HEK293 (cell line): ENCODE measurements around the gene KLHL40.

Experiments used
- CTCF ChIA-PET: fragments of 350-600 bp; formaldehyde crosslinking; extraction: SDS; loops from one replicate; lab custom pipeline; 2021; ENCODE audit warnings: antibody characterized with exemption; lab: Yijun Ruan, JAX
- POLR2A ChIA-PET: fragments of 300-600 bp; formaldehyde crosslinking; extraction: SDS; loops from one replicate; lab custom pipeline; 2020; ENCODE audit warnings: antibody characterized with exemption, inconsistent platforms; lab: Yijun Ruan, JAX
- H3K27ac ChIP-seq: fragments of 200-500 bp; sonication (Bioruptor generic); 2 replicates; pipeline ENCODE4 v1.5.1; 2014; ENCODE audit warnings: low read depth, low read length, control low read depth, inconsistent platforms; ENCODE audit errors: extremely low read depth
- H3K36me3 ChIP-seq, 2 experiments: fragments of 200-500 bp in 1 of 2; sonication (Bioruptor generic) in 1 of 2; 1 replicate in 1 of 2; 2 replicates in 1 of 2; pipeline ENCODE4 v1.5.1; 2014 to 2017; ENCODE audit warnings: inconsistent platforms in 2 of 2, low read length in 2 of 2; ENCODE audit not compliant: control insufficient read depth in 2 of 2, insufficient read depth in 1 of 2
- H3K4me1 ChIP-seq: fragments of 200-500 bp; sonication (Bioruptor generic); 2 replicates; pipeline ENCODE4 v1.5.1; 2014; ENCODE audit warnings: mild to moderate bottlenecking, low read length, inconsistent platforms; ENCODE audit not compliant: control insufficient read depth, insufficient read depth
- H3K4me3 ChIP-seq: 2 replicates; pipeline ENCODE4 v1.5.1; 2011; ENCODE audit warnings: low read depth, mild to moderate bottlenecking, control low read depth, low read length, moderate library complexity
- H3K9me3 ChIP-seq: fragments of 200-500 bp; sonication (Bioruptor generic); 2 replicates; pipeline ENCODE4 v1.5.1; 2014; ENCODE audit warnings: low read depth, low read length, inconsistent platforms; ENCODE audit not compliant: control insufficient read depth, insufficient read depth
- EGR2 ChIP-seq: fragments of 450-650 bp; formaldehyde crosslinking; IDR thresholded peaks from 2 replicates; pipeline ENCODE4 v1.5.1; 2016; ENCODE audit warnings: low read depth, missing biosample characterization, missing genetic modification characterization
- GLI2 ChIP-seq: fragments of 450-650 bp; formaldehyde crosslinking; IDR thresholded peaks from 2 replicates; pipeline ENCODE4; 2017; ENCODE audit warnings: missing biosample characterization, missing genetic modification characterization, low read depth, borderline replicate concordance
- GLIS2 ChIP-seq: fragments of 450-650 bp; formaldehyde crosslinking; IDR thresholded peaks from 2 replicates; pipeline ENCODE4 v1.5.1; 2016; ENCODE audit warnings: missing biosample characterization, missing genetic modification characterization
- KLF10 ChIP-seq: fragments of 450-650 bp; IDR thresholded peaks from 2 replicates; pipeline ENCODE4 v1.5.1; 2018; ENCODE audit warnings: missing biosample characterization, mild to moderate bottlenecking, missing genetic modification characterization
- MZF1 ChIP-seq: fragments of 450-650 bp; formaldehyde crosslinking; IDR thresholded peaks from 2 replicates; pipeline ENCODE4 v1.5.1; 2017; ENCODE audit warnings: missing biosample characterization, missing genetic modification characterization, borderline replicate concordance
- OVOL3 ChIP-seq: fragments of 450-650 bp; formaldehyde crosslinking; IDR thresholded peaks from 2 replicates; pipeline ENCODE4 v1.5.1; 2016; ENCODE audit warnings: missing biosample characterization, missing genetic modification characterization
- TRIM28 ChIP-seq: IDR thresholded peaks from 2 replicates; pipeline ENCODE4 v1.6.1; 2011; ENCODE audit warnings: low read length, control low read depth, borderline replicate concordance
- ZBTB20 ChIP-seq: fragments of 450-650 bp; formaldehyde crosslinking; IDR thresholded peaks from 2 replicates; pipeline ENCODE4 v1.5.1; 2016; ENCODE audit warnings: missing biosample characterization, missing genetic modification characterization
- ZNF114 ChIP-seq: fragments of 450-650 bp; formaldehyde crosslinking; IDR thresholded peaks from 2 replicates; pipeline ENCODE4 v1.5.0; 2017; ENCODE audit warnings: missing biosample characterization, missing genetic modification characterization
- ZNF175 ChIP-seq: fragments of 450-650 bp; formaldehyde crosslinking; IDR thresholded peaks from 2 replicates; pipeline ENCODE4 v1.5.1; 2016; ENCODE audit warnings: missing biosample characterization, missing genetic modification characterization
- ZNF214 ChIP-seq: fragments of 450-650 bp; formaldehyde crosslinking; IDR thresholded peaks from 2 replicates; pipeline ENCODE4 v1.5.1; 2017; ENCODE audit warnings: missing biosample characterization, mild to moderate bottlenecking, missing genetic modification characterization, borderline replicate concordance
- ZNF23 ChIP-seq: fragments of 450-650 bp; formaldehyde crosslinking; IDR thresholded peaks from 2 replicates; pipeline ENCODE4 v1.5.1; 2016; ENCODE audit warnings: missing biosample characterization, missing genetic modification characterization, borderline replicate concordance
- ZNF274 ChIP-seq, 2 experiments: fragments of 200-500 bp in 1 of 2; fragments of 450-650 bp in 1 of 2; sonication (Bioruptor generic) in 1 of 2; formaldehyde crosslinking in 1 of 2; IDR thresholded peaks; 2 replicates each; pipeline versions ENCODE4 v1.5.1 to v1.6.1; 2014 to 2016; ENCODE audit warnings: borderline replicate concordance in 1 of 2, inconsistent platforms in 1 of 2, low read length in 1 of 2, missing biosample characterization in 1 of 2, missing genetic modification characterization in 1 of 2
- ZNF302 ChIP-seq: fragments of 450-650 bp; formaldehyde crosslinking; IDR thresholded peaks from 2 replicates; pipeline ENCODE4 v1.5.1; 2016; ENCODE audit warnings: missing biosample characterization, missing genetic modification characterization, low read depth
- ZNF426 ChIP-seq: fragments of 450-650 bp; formaldehyde crosslinking; IDR thresholded peaks from 2 replicates; pipeline ENCODE4 v1.5.1; 2017; ENCODE audit warnings: missing biosample characterization, missing genetic modification characterization, mild to moderate bottlenecking, inconsistent platforms, moderate library complexity
- ZNF433 ChIP-seq: fragments of 450-650 bp; formaldehyde crosslinking; IDR thresholded peaks from 2 replicates; pipeline ENCODE4 v1.5.1; 2016; ENCODE audit warnings: missing biosample characterization, missing genetic modification characterization, low read depth
- ZNF521 ChIP-seq: fragments of 450-650 bp; formaldehyde crosslinking; IDR thresholded peaks from 2 replicates; pipeline ENCODE4 v1.5.1; 2017; ENCODE audit warnings: missing biosample characterization, mild to moderate bottlenecking, missing genetic modification characterization
- ZNF530 ChIP-seq: fragments of 450-650 bp; formaldehyde crosslinking; IDR thresholded peaks from 2 replicates; pipeline ENCODE4 v1.5.1; 2016; ENCODE audit warnings: low read depth, missing biosample characterization, missing genetic modification characterization
- ZNF670 ChIP-seq: fragments of 450-650 bp; formaldehyde crosslinking; IDR thresholded peaks from 2 replicates; pipeline ENCODE4 v1.5.1; 2016; ENCODE audit warnings: missing biosample characterization, missing genetic modification characterization, low read depth
- ZNF777 ChIP-seq: fragments of 450-650 bp; formaldehyde crosslinking; IDR thresholded peaks from 2 replicates; pipeline ENCODE4 v1.5.1; 2017; ENCODE audit warnings: missing biosample characterization, missing genetic modification characterization, borderline replicate concordance
- TF ChIP-seq, protein P1 (sequence below): fragments of 450-650 bp; formaldehyde crosslinking; IDR thresholded peaks from 2 replicates; pipeline ENCODE4; 2016; ENCODE audit warnings: missing biosample characterization, missing genetic modification characterization
- TF ChIP-seq, protein P2 (sequence below): fragments of 450-650 bp; formaldehyde crosslinking; IDR thresholded peaks from 2 replicates; pipeline ENCODE4 v1.5.1; 2016; ENCODE audit warnings: missing biosample characterization, missing genetic modification characterization, borderline replicate concordance
- TF ChIP-seq, protein P3 (sequence below): sonication (generic); formaldehyde crosslinking; IDR thresholded peaks from 2 replicates; pipeline ENCODE4 v1.8.1; 2022; ENCODE audit warnings: mild to moderate bottlenecking, moderate library complexity, missing genetic modification reagents

KLHL40 gene

DNA sequence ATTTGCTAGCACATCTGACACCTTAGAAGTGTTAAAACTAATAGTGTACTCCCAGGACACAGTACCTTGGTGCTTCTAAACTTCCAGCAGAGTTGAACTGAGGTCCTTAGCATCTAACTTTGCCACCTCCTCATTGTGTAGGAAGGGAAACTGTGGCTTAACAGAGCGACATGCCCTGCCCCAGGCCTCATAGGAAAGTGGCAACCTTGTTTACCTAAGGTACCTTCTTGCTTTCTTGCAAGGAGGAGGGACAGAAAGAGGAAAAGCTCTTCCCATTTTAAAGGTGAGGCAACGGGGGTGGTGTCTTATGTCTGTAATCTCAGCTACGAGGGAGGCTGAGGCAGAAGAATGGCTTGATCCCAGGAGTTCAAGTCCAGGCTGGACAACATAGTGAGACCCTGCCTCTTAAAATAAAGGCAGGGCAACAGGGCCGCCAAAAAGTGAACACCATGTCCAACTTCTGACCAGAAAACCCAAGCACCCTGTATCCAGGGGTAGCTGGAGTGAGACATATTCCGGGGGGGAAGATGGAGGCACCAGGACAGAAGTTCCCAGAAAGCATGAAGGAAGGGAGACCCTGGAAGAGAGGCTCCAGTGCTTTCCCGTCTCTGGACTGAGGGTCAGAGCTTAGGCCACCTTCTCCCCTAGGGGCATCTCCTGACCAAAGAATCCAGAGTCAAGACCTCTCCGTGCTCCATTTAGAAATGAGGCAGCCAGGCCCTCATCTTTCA, 540 bp upstream of the KLHL40 start (continued):
- TF ChIP-seq ZNF521 (no peak), ZNF23 (no peak), MZF1 (tag by site-specific recombination) (no peak)

DNA sequence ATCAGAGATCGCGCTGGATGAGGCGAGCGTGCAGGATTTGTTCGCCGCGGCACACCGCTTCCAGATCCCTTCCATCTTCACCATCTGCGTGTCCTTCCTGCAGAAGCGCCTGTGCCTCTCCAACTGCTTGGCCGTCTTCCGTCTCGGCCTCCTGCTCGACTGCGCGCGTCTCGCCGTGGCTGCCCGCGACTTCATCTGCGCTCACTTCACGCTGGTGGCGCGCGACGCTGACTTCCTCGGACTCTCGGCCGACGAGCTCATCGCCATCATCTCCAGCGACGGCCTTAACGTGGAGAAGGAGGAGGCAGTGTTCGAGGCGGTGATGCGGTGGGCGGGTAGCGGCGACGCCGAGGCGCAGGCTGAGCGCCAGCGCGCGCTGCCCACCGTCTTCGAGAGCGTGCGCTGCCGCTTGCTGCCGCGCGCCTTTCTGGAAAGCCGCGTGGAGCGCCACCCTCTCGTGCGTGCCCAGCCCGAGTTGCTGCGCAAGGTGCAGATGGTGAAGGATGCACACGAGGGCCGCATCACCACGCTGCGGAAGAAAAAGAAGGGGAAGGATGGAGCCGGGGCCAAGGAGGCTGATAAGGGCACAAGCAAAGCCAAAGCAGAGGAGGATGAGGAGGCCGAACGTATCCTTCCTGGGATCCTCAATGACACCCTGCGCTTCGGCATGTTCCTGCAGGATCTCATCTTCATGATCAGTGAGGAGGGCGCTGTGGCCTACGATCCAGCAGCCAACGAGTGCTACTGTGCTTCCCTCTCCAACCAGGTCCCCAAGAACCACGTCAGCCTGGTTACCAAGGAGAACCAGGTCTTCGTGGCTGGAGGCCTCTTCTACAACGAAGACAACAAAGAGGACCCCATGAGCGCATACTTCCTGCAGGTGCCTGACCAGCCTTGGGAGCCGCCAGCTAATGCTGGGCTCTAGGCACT, 819 bp downstream of the KLHL40 start:
- Histone ChIP-seq H3K36me3 (no peaks in the 10 kb centered on the region), H3K27ac (no peak overlapping the region), H3K4me3 (no peak overlapping the region), H3K9me3 (no peaks in the 10 kb centered on the region), H3K4me1 (no peaks in the 10 kb centered on the region)
- CTCF ChIA-PET, result no interaction called here
- POLR2A ChIA-PET, result no interaction called here
- no peak for TF ChIP-seq GLI2 (tag by site-specific recombination)
- no peak for TF ChIP-seq EGR2
- TF ChIP-seq, protein P1, sequence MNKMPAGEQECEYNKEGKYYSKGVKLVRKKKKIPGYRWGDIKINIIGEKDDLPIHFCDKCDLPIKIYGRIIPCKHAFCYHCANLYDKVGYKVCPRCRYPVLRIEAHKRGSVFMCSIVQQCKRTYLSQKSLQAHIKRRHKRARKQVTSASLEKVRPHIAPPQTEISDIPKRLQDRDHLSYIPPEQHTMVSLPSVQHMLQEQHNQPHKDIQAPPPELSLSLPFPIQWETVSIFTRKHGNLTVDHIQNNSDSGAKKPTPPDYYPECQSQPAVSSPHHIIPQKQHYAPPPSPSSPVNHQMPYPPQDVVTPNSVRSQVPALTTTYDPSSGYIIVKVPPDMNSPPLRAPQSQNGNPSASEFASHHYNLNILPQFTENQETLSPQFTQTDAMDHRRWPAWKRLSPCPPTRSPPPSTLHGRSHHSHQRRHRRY (tag by site-specific recombination), result no peak
- no peak for TF ChIP-seq GLIS2
- TF ChIP-seq ZNF274 (IDR thresholded peaks at IDR 0.05; ENCODE audit: low read length), result no peak
- no peak for TF ChIP-seq ZNF274 (tag by site-specific recombination; IDR thresholded peaks at IDR 0.05; ENCODE audit: borderline replicate concordance)
- TF ChIP-seq ZNF114 (tag by site-specific recombination), result no peak
- no peak for TF ChIP-seq KLF10
- TF ChIP-seq, protein P2, sequence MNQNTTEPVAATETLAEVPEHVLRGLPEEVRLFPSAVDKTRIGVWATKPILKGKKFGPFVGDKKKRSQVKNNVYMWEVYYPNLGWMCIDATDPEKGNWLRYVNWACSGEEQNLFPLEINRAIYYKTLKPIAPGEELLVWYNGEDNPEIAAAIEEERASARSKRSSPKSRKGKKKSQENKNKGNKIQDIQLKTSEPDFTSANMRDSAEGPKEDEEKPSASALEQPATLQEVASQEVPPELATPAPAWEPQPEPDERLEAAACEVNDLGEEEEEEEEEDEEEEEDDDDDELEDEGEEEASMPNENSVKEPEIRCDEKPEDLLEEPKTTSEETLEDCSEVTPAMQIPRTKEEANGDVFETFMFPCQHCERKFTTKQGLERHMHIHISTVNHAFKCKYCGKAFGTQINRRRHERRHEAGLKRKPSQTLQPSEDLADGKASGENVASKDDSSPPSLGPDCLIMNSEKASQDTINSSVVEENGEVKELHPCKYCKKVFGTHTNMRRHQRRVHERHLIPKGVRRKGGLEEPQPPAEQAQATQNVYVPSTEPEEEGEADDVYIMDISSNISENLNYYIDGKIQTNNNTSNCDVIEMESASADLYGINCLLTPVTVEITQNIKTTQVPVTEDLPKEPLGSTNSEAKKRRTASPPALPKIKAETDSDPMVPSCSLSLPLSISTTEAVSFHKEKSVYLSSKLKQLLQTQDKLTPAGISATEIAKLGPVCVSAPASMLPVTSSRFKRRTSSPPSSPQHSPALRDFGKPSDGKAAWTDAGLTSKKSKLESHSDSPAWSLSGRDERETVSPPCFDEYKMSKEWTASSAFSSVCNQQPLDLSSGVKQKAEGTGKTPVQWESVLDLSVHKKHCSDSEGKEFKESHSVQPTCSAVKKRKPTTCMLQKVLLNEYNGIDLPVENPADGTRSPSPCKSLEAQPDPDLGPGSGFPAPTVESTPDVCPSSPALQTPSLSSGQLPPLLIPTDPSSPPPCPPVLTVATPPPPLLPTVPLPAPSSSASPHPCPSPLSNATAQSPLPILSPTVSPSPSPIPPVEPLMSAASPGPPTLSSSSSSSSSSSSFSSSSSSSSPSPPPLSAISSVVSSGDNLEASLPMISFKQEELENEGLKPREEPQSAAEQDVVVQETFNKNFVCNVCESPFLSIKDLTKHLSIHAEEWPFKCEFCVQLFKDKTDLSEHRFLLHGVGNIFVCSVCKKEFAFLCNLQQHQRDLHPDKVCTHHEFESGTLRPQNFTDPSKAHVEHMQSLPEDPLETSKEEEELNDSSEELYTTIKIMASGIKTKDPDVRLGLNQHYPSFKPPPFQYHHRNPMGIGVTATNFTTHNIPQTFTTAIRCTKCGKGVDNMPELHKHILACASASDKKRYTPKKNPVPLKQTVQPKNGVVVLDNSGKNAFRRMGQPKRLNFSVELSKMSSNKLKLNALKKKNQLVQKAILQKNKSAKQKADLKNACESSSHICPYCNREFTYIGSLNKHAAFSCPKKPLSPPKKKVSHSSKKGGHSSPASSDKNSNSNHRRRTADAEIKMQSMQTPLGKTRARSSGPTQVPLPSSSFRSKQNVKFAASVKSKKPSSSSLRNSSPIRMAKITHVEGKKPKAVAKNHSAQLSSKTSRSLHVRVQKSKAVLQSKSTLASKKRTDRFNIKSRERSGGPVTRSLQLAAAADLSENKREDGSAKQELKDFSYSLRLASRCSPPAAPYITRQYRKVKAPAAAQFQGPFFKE (tag by site-specific recombination), result no peak
- no peak for TF ChIP-seq ZNF530
- no peak for TF ChIP-seq ZNF426 (tag by site-specific recombination)
- no peak for TF ChIP-seq ZNF175
- TF ChIP-seq, protein P3, sequence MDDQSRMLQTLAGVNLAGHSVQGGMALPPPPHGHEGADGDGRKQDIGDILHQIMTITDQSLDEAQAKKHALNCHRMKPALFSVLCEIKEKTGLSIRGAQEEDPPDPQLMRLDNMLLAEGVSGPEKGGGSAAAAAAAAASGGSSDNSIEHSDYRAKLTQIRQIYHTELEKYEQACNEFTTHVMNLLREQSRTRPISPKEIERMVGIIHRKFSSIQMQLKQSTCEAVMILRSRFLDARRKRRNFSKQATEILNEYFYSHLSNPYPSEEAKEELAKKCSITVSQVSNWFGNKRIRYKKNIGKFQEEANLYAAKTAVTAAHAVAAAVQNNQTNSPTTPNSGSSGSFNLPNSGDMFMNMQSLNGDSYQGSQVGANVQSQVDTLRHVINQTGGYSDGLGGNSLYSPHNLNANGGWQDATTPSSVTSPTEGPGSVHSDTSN, result no peak
- no peak for TF ChIP-seq ZBTB20 (tag by site-specific recombination)
- TF ChIP-seq ZNF302 (tag by site-specific recombination), result no peak
- TF ChIP-seq TRIM28, result no peak
- no peak for TF ChIP-seq ZNF433
- no peak for TF ChIP-seq ZNF670 (tag by site-specific recombination)
- no peak for TF ChIP-seq OVOL3 (tag by site-specific recombination)
- no peak for TF ChIP-seq ZNF214 (tag by site-specific recombination)
- TF ChIP-seq ZNF777 (tag by site-specific recombination), result no peak
